ENCODE results near the gene SNRPD3.

GRCh38 chr22:24514241-24515026, 41.4 kb upstream of the SNRPD3 start:
- TF ChIP-seq FOXP2 (optimal IDR thresholded peaks at IDR 0.05; ENCODE audit: borderline replicate concordance, extremely low read depth, extremely low read length, insufficient read depth) (no peak), POLR2AphosphoS5 (IDR thresholded peaks at IDR 0.05; ENCODE audit: low read depth, low read length) (no peak), REST (IDR thresholded peaks at IDR 0.05; ENCODE audit: insufficient read depth in 1 of 2, low read depth in 2 of 2, low read length in 2 of 2) (no peak)
